Measurements from ENCODE around the gene DIAPH2.

The DIAPH2 gene

DNA sequence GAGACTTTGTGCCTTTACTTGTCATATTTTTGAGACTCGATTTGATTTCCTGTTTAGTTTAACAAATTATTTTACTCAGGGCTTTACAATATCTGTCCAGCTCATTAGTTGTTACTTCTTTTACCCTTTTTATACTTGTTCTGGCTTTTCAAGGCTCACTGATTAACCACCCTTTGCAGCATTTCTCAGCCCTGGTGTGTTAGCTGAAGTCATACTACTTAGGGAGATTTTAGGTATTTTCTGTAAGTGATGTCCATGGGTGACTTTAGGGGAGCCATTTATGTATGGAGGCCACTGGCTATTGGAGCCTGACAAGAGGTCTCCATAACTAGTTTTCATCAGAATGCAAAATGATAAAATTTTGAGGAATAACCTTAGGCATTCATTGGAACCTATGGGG is 346.3 kb downstream of the DIAPH2 start:
- H3K9me3 ChIP-seq (ENCODE audit: control insufficient read depth, insufficient read depth, low read depth, low read length): no peaks in the 10 kb centered on the region
- H3K4me3 ChIP-seq (ENCODE audit: low read depth, low read length): no peak overlapping the region
- H3K4me1 ChIP-seq (ENCODE audit: control insufficient read depth, insufficient read depth, low read length): peaks cover 16% of the 10 kb centered on the region
- H3K27me3 ChIP-seq (ENCODE audit: control insufficient read depth, insufficient read depth, low read length): no peaks in the 10 kb centered on the region
- no peak overlapping the region for H3K9ac ChIP-seq (ENCODE audit: low read length)
- no peaks in the 10 kb centered on the region for H3K36me3 ChIP-seq (ENCODE audit: control insufficient read depth, insufficient read depth, low read length)
- no peak overlapping the region for H3K27ac ChIP-seq (ENCODE audit: low read depth, low read length)

DNA sequence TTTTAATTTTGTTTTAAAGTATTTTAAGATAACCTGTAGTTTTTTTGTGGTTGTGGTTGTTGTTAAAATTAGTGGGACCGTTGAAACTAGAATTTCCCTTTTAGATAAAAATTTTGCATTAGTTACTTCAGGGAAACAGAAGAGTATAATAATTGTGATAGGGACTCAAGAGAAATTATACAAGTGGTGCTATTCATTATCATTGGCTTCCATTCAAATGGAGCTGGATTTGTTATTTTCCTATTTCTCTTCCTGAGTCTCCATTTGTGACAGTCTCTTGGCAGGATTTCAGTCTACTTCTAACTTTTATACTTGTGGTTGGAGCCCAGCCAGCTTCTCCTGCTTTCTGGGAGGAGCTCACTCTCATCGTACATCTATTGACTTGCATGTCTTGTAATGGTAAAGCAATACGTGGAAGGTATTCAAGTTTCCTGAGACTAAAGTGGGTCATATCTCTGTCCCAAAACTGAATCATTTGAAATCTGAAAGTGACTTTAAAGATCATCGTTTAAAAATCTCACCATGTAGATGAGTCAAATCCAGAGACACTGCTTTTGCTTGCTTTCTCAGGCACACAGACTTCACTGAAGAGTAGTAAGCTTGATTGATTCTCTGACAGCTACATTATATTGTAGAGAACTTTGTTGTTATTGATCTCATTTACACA is 354.9 kb downstream of the DIAPH2 start:
- H3K36me3 ChIP-seq (ENCODE audit: control insufficient read depth, insufficient read depth, low read length): no peaks in the 10 kb centered on the region
- H3K9me3 ChIP-seq (ENCODE audit: control insufficient read depth, insufficient read depth, low read depth, low read length): no peaks in the 10 kb centered on the region
- H3K9ac ChIP-seq (ENCODE audit: low read length): no peak overlapping the region
- no peak overlapping the region for H3K27ac ChIP-seq (ENCODE audit: low read depth, low read length)
- peaks cover 6% of the 10 kb centered on the region; the same call in 1 of the 2 replicates for H3K4me1 ChIP-seq (ENCODE audit: control insufficient read depth, insufficient read depth, low read length)
- H3K4me3 ChIP-seq (ENCODE audit: low read depth, low read length): no peak overlapping the region
- H3K27me3 ChIP-seq (ENCODE audit: control insufficient read depth, insufficient read depth, low read length): no peaks in the 10 kb centered on the region

DNA sequence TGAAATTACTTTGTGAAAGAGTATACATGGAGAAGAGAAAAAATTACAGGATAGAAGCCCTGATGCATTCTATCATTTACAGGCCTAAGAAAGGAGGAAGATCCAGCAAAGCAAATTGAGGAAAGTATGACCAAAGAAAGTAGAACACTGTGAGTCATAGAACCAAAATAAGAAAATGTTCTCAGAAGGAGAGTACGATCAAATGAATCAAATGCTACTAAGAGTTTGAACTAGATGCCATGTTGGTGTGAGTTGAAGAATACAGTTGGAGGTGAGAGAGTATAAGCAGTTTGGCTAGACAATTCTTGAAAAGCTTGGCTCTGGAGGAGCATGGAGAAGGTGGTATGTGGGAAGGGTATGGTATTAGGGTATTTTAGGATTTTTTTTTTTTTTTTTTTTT is 360.8 kb downstream of the DIAPH2 start:
- Histone ChIP-seq H3K36me3 (ENCODE audit: control insufficient read depth, insufficient read depth, low read length) (no peaks in the 10 kb centered on the region), H3K4me1 (ENCODE audit: control insufficient read depth, insufficient read depth, low read length) (peaks cover 6% of the 10 kb centered on the region; the same call in 1 of the 2 replicates), H3K27ac (ENCODE audit: low read depth, low read length) (no peak overlapping the region), H3K9ac (ENCODE audit: low read length) (no peak overlapping the region), H3K27me3 (ENCODE audit: control insufficient read depth, insufficient read depth, low read length) (no peaks in the 10 kb centered on the region), H3K9me3 (ENCODE audit: control insufficient read depth, insufficient read depth, low read depth, low read length) (no peaks in the 10 kb centered on the region), H3K4me3 (ENCODE audit: low read depth, low read length) (no peak overlapping the region)

DNA sequence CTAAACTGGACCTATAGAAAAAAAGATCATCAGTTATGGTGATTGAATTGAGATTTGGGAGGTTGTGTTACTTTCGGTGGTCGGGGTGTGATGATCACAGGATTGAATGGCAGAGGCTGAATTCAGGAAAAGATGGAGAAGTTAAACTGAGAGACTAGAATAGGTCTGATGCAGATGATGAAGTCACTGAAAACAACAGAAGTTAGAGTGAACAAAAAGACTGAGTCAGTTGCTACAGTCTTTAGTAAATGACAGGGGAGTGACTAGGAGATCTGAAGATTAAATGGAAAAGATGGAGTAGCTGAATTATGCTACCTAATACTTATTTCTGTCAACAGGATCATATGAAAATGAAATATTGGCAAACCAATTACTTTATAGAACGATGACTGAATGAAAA is 362.2 kb downstream of the DIAPH2 start:
- Histone ChIP-seq H3K9me3 (ENCODE audit: control insufficient read depth, insufficient read depth, low read depth, low read length) (no peaks in the 10 kb centered on the region), H3K4me1 (ENCODE audit: control insufficient read depth, insufficient read depth, low read length) (peaks cover 6% of the 10 kb centered on the region; the same call in 1 of the 2 replicates), H3K27ac (ENCODE audit: low read depth, low read length) (no peak overlapping the region), H3K9ac (ENCODE audit: low read length) (no peak overlapping the region), H3K36me3 (ENCODE audit: control insufficient read depth, insufficient read depth, low read length) (no peaks in the 10 kb centered on the region), H3K4me3 (ENCODE audit: low read depth, low read length) (no peak overlapping the region), H3K27me3 (ENCODE audit: control insufficient read depth, insufficient read depth, low read length) (no peaks in the 10 kb centered on the region)

DNA sequence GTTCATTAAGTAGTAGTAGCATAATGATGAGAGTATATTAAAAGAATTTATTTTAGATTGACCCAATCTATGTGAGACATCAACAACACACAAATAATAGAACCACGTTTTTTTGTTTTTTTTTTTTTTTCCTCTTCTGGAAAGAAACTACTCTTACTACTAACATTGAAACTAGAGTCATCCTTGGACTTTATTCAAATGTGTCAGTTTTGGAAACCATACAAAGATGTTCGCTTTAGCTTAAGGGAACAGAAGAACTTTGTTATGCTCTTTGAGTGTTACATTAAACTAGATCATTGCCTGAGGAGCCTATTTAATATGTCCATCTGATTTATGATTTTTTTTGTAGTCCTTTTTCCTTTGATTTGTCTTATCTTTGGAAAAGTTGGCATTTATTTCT is 365.8 kb downstream of the DIAPH2 start:
- Histone ChIP-seq H3K4me3 (ENCODE audit: low read depth, low read length) (no peak overlapping the region), H3K36me3 (ENCODE audit: control insufficient read depth, insufficient read depth, low read length) (no peaks in the 10 kb centered on the region)

DNA sequence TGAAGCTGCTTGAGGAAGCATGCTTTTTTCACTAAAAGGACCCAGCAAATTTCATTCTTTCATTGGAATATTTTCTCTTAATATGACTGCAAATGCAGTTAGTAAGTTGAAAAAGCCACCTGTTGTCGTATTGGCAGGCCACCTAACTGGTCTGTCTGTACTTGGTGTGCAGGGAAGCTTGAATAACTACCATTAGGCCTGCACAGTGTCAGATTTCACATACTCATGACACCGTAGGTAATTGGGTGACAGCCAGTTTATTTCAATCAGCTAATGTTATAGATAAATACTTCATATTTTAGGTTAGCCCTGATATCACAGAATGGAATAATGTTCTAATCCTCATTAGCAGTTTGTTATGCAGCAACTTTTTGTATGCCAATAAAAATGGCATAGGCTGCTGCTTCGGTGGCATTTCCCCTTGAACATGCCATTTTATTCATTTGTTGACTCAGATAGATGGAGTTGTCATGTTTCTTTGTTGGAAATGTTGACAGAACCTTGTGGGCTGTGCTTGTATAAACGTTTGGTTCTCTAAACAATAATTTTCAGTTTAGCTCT is 372.8 kb downstream of the DIAPH2 start:
- H3K4me1 ChIP-seq (ENCODE audit: control insufficient read depth, insufficient read depth, low read length): peaks cover 9% of the 10 kb centered on the region
- H3K9me3 ChIP-seq (ENCODE audit: control insufficient read depth, insufficient read depth, low read depth, low read length): no peaks in the 10 kb centered on the region
- no peaks in the 10 kb centered on the region for H3K27me3 ChIP-seq (ENCODE audit: control insufficient read depth, insufficient read depth, low read length)
- H3K36me3 ChIP-seq (ENCODE audit: control insufficient read depth, insufficient read depth, low read length): no peaks in the 10 kb centered on the region
- H3K9ac ChIP-seq (ENCODE audit: low read length): no peak overlapping the region
- H3K27ac ChIP-seq (ENCODE audit: low read depth, low read length): no peak overlapping the region
- no peak overlapping the region for H3K4me3 ChIP-seq (ENCODE audit: low read depth, low read length)

More for the DNA sequence above, 365.8 kb downstream of the DIAPH2 start:
- Histone ChIP-seq H3K4me1 (ENCODE audit: control insufficient read depth, insufficient read depth, low read length) (no peaks in the 10 kb centered on the region), H3K27ac (ENCODE audit: low read depth, low read length) (no peak overlapping the region), H3K9ac (ENCODE audit: low read length) (no peak overlapping the region), H3K27me3 (ENCODE audit: control insufficient read depth, insufficient read depth, low read length) (no peaks in the 10 kb centered on the region), H3K9me3 (ENCODE audit: control insufficient read depth, insufficient read depth, low read depth, low read length) (no peaks in the 10 kb centered on the region)

DNA sequence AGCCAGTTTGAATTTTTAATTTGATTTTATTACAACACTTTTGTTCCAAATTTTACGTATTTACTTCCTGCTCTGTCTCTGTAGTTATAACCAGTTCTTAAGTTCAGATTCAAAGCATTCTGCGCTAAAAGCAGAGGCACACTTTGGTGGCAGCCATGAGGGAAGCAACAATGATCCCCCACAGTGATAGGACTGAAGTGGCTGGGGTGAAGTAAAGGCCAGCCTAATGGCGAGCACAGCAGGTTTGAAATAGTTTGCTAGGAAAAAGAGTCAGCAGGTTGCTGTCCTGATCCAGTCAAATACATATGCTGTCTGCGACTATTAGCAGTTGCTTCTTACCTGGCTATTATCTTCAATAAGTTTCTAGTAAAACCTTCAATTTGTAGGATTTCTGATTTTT is 375.4 kb downstream of the DIAPH2 start:
- no peak overlapping the region for H3K27ac ChIP-seq (ENCODE audit: low read depth, low read length)
- peaks cover 9% of the 10 kb centered on the region for H3K4me1 ChIP-seq (ENCODE audit: control insufficient read depth, insufficient read depth, low read length)
- no peak overlapping the region for H3K9ac ChIP-seq (ENCODE audit: low read length)
- no peaks in the 10 kb centered on the region for H3K36me3 ChIP-seq (ENCODE audit: control insufficient read depth, insufficient read depth, low read length)
- H3K27me3 ChIP-seq (ENCODE audit: control insufficient read depth, insufficient read depth, low read length): no peaks in the 10 kb centered on the region
- no peak overlapping the region for H3K4me3 ChIP-seq (ENCODE audit: low read depth, low read length)
- H3K9me3 ChIP-seq (ENCODE audit: control insufficient read depth, insufficient read depth, low read depth, low read length): no peaks in the 10 kb centered on the region

DNA sequence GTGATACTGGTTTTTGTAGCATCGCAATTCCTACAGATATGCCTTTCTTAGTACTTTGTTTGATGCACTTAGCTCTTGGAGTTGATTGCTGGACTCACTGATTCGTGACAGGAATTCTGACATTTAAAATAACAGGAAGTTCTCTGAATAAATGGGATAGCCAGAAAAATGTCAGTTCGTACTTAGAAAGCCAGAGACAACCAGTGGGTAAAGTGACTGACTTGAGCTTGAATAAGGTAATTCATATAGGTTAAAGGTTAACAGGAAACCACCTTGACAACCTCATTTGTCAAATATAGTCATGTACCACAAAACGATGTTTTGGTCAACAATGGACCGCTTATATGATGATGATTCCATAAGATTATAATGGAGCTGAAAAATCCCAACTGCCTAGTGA is 380.4 kb downstream of the DIAPH2 start:
- Histone ChIP-seq H3K27ac (ENCODE audit: low read depth, low read length) (no peak overlapping the region), H3K4me3 (ENCODE audit: low read depth, low read length) (no peak overlapping the region), H3K9ac (ENCODE audit: low read length) (no peak overlapping the region), H3K36me3 (ENCODE audit: control insufficient read depth, insufficient read depth, low read length) (no peaks in the 10 kb centered on the region), H3K9me3 (ENCODE audit: control insufficient read depth, insufficient read depth, low read depth, low read length) (no peaks in the 10 kb centered on the region), H3K4me1 (ENCODE audit: control insufficient read depth, insufficient read depth, low read length) (peaks cover 2% of the 10 kb centered on the region; the same call in 1 of the 2 replicates), H3K27me3 (ENCODE audit: control insufficient read depth, insufficient read depth, low read length) (no peaks in the 10 kb centered on the region)

DNA sequence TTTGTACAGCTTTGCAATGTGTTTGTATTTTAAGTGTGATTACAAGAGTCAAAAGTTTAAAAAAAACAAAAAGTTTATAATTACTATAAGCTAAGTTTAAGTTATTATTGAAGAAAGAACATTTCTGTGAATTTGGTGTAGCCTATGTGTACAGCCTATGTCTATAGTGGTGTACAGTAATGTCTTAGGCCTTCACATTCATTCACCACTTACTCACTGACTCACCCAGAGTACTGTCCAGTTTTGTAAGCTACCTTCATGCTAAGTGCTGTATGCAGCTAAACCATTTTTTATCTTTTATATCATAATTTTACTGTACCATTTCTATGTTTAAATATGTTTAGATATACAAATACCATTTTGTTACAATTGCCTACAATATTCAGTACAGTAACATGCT is 381.3 kb downstream of the DIAPH2 start:
- no peaks in the 10 kb centered on the region for H3K4me1 ChIP-seq (ENCODE audit: control insufficient read depth, insufficient read depth, low read length)
- no peak overlapping the region for H3K4me3 ChIP-seq (ENCODE audit: low read depth, low read length)
- H3K27me3 ChIP-seq (ENCODE audit: control insufficient read depth, insufficient read depth, low read length): no peaks in the 10 kb centered on the region
- no peak overlapping the region for H3K27ac ChIP-seq (ENCODE audit: low read depth, low read length)
- no peaks in the 10 kb centered on the region for H3K36me3 ChIP-seq (ENCODE audit: control insufficient read depth, insufficient read depth, low read length)
- H3K9ac ChIP-seq (ENCODE audit: low read length): no peak overlapping the region
- no peaks in the 10 kb centered on the region for H3K9me3 ChIP-seq (ENCODE audit: control insufficient read depth, insufficient read depth, low read depth, low read length)

DNA sequence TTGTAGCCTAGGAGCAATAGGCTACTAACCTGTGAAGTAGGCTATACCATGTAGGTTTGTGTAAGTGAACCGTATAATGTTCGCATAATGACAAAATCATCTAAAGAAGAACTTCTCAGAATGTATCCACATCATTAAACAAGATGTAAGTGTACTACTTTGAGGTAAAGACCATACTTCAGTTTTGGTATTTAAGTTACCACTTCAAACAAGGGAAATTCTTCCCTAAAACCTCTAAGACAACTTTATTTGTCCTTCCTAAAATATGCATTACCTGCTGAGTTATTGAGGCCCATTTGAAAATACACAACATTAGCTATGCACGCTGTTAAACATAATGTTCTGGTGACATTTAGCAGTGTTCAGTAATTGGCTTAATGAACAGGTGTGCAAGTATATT is 381.7 kb downstream of the DIAPH2 start:
- Histone ChIP-seq H3K9me3 (ENCODE audit: control insufficient read depth, insufficient read depth, low read depth, low read length) (no peaks in the 10 kb centered on the region), H3K4me3 (ENCODE audit: low read depth, low read length) (no peak overlapping the region), H3K4me1 (ENCODE audit: control insufficient read depth, insufficient read depth, low read length) (no peaks in the 10 kb centered on the region), H3K27ac (ENCODE audit: low read depth, low read length) (no peak overlapping the region), H3K27me3 (ENCODE audit: control insufficient read depth, insufficient read depth, low read length) (no peaks in the 10 kb centered on the region), H3K36me3 (ENCODE audit: control insufficient read depth, insufficient read depth, low read length) (no peaks in the 10 kb centered on the region), H3K9ac (ENCODE audit: low read length) (no peak overlapping the region)

DNA sequence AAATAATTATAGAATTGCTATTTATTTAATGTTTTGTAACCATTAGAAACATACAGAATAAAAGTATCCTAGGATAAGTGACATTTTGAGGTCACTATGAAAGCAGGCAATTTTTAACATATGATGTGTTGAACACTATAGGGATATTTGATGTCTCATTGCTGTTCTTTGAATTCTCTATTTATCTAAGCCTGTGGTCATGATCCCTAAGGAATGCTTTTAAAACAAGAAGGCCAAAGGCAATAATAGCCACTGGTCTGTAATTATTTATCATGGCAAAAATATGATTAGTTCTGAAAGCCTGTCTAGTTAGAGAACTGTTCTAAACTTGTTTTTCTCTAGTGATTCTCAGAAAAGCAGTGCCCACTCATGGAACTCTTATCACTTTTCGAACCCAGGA is 385.7 kb downstream of the DIAPH2 start:
- Histone ChIP-seq H3K4me3 (ENCODE audit: low read depth, low read length) (no peak overlapping the region), H3K27me3 (ENCODE audit: control insufficient read depth, insufficient read depth, low read length) (no peaks in the 10 kb centered on the region), H3K4me1 (ENCODE audit: control insufficient read depth, insufficient read depth, low read length) (peaks cover 1% of the 10 kb centered on the region), H3K9ac (ENCODE audit: low read length) (no peak overlapping the region), H3K27ac (ENCODE audit: low read depth, low read length) (no peak overlapping the region), H3K36me3 (ENCODE audit: control insufficient read depth, insufficient read depth, low read length) (no peaks in the 10 kb centered on the region), H3K9me3 (ENCODE audit: control insufficient read depth, insufficient read depth, low read depth, low read length) (no peaks in the 10 kb centered on the region)

Measured in HUES6 (cell line).